ENCODE data around the gene CDKL1.

- TF ChIP-seq CTCF (IDR thresholded peaks at IDR 0.05) (no peak), POLR2A (IDR thresholded peaks at IDR 0.05) (no peak)
These were observed 85.2 kb downstream of the CDKL1 start for GRCh38 chr14:50311337-50311971.

Data from lower leg skin (tissue), 3 donors.